ENCODE results near the gene PPP1R12B. TPM values are rescaled to one million over a fixed set of nuclear protein-coding genes. Genes with fewer than 3 reads are reported as not detected.

PPP1R12B gene
- total and polyA plus RNA-seq, 2 donors (not counting 3 experiments of a cell fraction or from before 2014, with no cell fraction given), result 8.4 to 11.5 TPM

GRCh38 chr1:202571719-202572339, 223.3 kb downstream of the PPP1R12B start:
- intact Hi-C loops (cut with micrococcal nuclease), result loop anchor here (1.0 to 2.0 kb wide), 3 partner anchors 71 to 229 kb away; no protein-coding TSS in a partner anchor
- FAIRE-seq, result peak; percentile 81
- peaks cover 4% of the 10 kb centered on the region for H3K4me1 ChIP-seq (ENCODE audit: control insufficient read depth, extremely low read depth, insufficient read depth, low read length)
- H3K4me2 ChIP-seq (ENCODE audit: insufficient read depth, low read length), result no peak overlapping the region
- peak; percentile 54 for DNase-seq (ENCODE audit: low read depth, low spot score)
- no peak overlapping the region for H3K9ac ChIP-seq (replicated peaks; ENCODE audit: extremely low read depth, insufficient read depth, low read length)
- H4K20me1 ChIP-seq (replicated peaks; ENCODE audit: control insufficient read depth, extremely low read depth, insufficient read depth, low read length), result no peaks in the 10 kb centered on the region
- H3K27ac ChIP-seq (ENCODE audit: insufficient read depth, low read depth, low read length), result no peak overlapping the region
- H3K79me2 ChIP-seq (ENCODE audit: control insufficient read depth, insufficient read depth, low read length), result no peaks in the 10 kb centered on the region
- H3K27me3 ChIP-seq (ENCODE audit: control insufficient read depth in 2 of 2, insufficient read depth in 2 of 2, low read length in 2 of 2), result no peaks in the 10 kb centered on the region
- no peaks in the 10 kb centered on the region for H3K36me3 ChIP-seq (ENCODE audit: control insufficient read depth in 2 of 2, extremely low read depth in 1 of 2, insufficient read depth in 2 of 2, low read length in 2 of 2)
- H2AFZ ChIP-seq (ENCODE audit: low read depth, low read length), result no peak overlapping the region
- dilution Hi-C loops (cut with MboI; ENCODE audit: extremely low pct_ligation_motif_present, low sequenced_read_pairs), result no loop called here
- H3K9me3 ChIP-seq (replicated peaks; ENCODE audit: control insufficient read depth, insufficient read depth, low read length), result no peaks in the 10 kb centered on the region
- H3K4me3 ChIP-seq (replicated peaks in 1 of 3; ENCODE audit: insufficient read depth in 1 of 3, low read depth in 1 of 3, low read length in 3 of 3), result no peak overlapping the region
- no TSS peak for BruUV-seq (replicated peaks)
- no peaks in the 10 kb centered on the region for H3K9me1 ChIP-seq (replicated peaks; ENCODE audit: control insufficient read depth, extremely low read depth, insufficient read depth, low read length)
- CTCF ChIA-PET, result interaction anchor here (0.5 to 5.7 kb wide), 19 partner anchors 10 to 357 kb away, joined by 3 to 38 read pairs (median 3); partner anchors contain the start of gene PPP1R12B
- POLR2A ChIA-PET, result no interaction called here
- TF ChIP-seq MYC (IDR thresholded peaks at IDR 0.05; ENCODE audit: low read depth, low read length) (no peak), CTCF (IDR thresholded peaks at IDR 0.05; ENCODE audit: extremely low read depth in 1 of 2, insufficient read depth in 1 of 2, low read depth in 1 of 2, low read length in 2 of 2) (peak; percentile 78 to 82)

- Histone ChIP-seq H2AFZ (ENCODE audit: low read depth, low read length) (no peak overlapping the region), H3K27me3 (ENCODE audit: control insufficient read depth in 2 of 2, insufficient read depth in 2 of 2, low read length in 2 of 2) (no peaks in the 10 kb centered on the region), H3K4me1 (ENCODE audit: control insufficient read depth, extremely low read depth, insufficient read depth, low read length) (peaks cover 4% of the 10 kb centered on the region), H3K9me1 (replicated peaks; ENCODE audit: control insufficient read depth, extremely low read depth, insufficient read depth, low read length) (no peaks in the 10 kb centered on the region), H4K20me1 (replicated peaks; ENCODE audit: control insufficient read depth, extremely low read depth, insufficient read depth, low read length) (no peaks in the 10 kb centered on the region), H3K79me2 (ENCODE audit: control insufficient read depth, insufficient read depth, low read length) (no peaks in the 10 kb centered on the region), H3K4me2 (ENCODE audit: insufficient read depth, low read length) (no peak overlapping the region), H3K4me3 (replicated peaks in 1 of 3; ENCODE audit: insufficient read depth in 1 of 3, low read depth in 1 of 3, low read length in 3 of 3) (no peak overlapping the region), H3K9ac (replicated peaks; ENCODE audit: extremely low read depth, insufficient read depth, low read length) (no peak overlapping the region), H3K9me3 (replicated peaks; ENCODE audit: control insufficient read depth, insufficient read depth, low read length) (no peaks in the 10 kb centered on the region), H3K36me3 (ENCODE audit: control insufficient read depth in 2 of 2, extremely low read depth in 1 of 2, insufficient read depth in 2 of 2, low read length in 2 of 2) (no peaks in the 10 kb centered on the region), H3K27ac (ENCODE audit: insufficient read depth, low read depth, low read length) (no peak overlapping the region)
- dilution Hi-C loops (cut with MboI; ENCODE audit: extremely low pct_ligation_motif_present, low sequenced_read_pairs) (no loop called here), intact Hi-C loops (cut with micrococcal nuclease) (no loop called here)
- no peak for DNase-seq (ENCODE audit: low read depth, low spot score)
- CTCF ChIA-PET, result interaction anchor here (1.3 to 5.7 kb wide), 4 partner anchors 14 to 103 kb away, joined by 3 to 38 read pairs (median 10); no protein-coding TSS in a partner anchor
- TF ChIP-seq MYC (IDR thresholded peaks at IDR 0.05; ENCODE audit: low read depth, low read length) (no peak), EZH2 (IDR thresholded peaks at IDR 0.05; ENCODE audit: borderline replicate concordance, low read depth, low read length, severe bottlenecking) (no peak)
- no peak for FAIRE-seq
- POLR2A ChIA-PET, result no interaction called here
- BruUV-seq (replicated peaks), result no TSS peak
Measured at GRCh38 chr1:202572867-202573266, 224.4 kb downstream of the PPP1R12B start.
